DND-41 (cell line): ENCODE results near the gene FAM168A.

Source experiments
- ATAC-seq: fragments of 200-7000 bp; cut with Tn5 transposase; 3 replicates; pipeline ENCODE4 v1.9.1; 2021; ENCODE audit warnings: low read depth; ENCODE audit not compliant: insufficient read depth
- DNase-seq: peaks from one replicate; pipeline ENCODE4 v3.0.0-alpha.2; 2020
- H2AFZ ChIP-seq: 2 replicates; pipeline ENCODE4 v1.6.0; 2012; ENCODE audit warnings: low read depth, low read length
- H3K27ac ChIP-seq: 2 replicates; pipeline ENCODE4 v1.5.1; 2012; ENCODE audit warnings: low read length, inconsistent platforms
- H3K27me3 ChIP-seq: fragments of 200-600 bp; sonication (generic); 2 replicates; pipeline ENCODE4 v1.6.0; 2012; ENCODE audit warnings: low read length, mild to moderate bottlenecking, inconsistent platforms; ENCODE audit not compliant: insufficient read depth, poor library complexity
- H3K36me3 ChIP-seq: 2 replicates; pipeline ENCODE4 v1.5.1; 2012; ENCODE audit warnings: low read length, inconsistent platforms; ENCODE audit not compliant: insufficient read depth
- H3K4me1 ChIP-seq: 2 replicates; pipeline ENCODE4 v1.5.1; 2012; ENCODE audit warnings: mild to moderate bottlenecking, low read length; ENCODE audit not compliant: insufficient read depth
- H3K4me2 ChIP-seq: 2 replicates; pipeline ENCODE4 v1.6.0; 2012; ENCODE audit warnings: mild to moderate bottlenecking, moderate library complexity, low read length, inconsistent platforms; ENCODE audit not compliant: insufficient read depth
- H3K4me3 ChIP-seq, 2 experiments: fragments of 200-600 bp in 1 of 2; shearing (Covaris generic) in 1 of 2; 2 replicates each; pipeline ENCODE4 v1.5.1; 2012 to 2016; ENCODE audit warnings: inconsistent platforms in 2 of 2, low read length in 2 of 2, mild to moderate bottlenecking in 2 of 2, low read depth in 1 of 2, moderate library complexity in 1 of 2
- H3K79me2 ChIP-seq: 2 replicates; pipeline ENCODE4 v1.6.0; 2012; ENCODE audit warnings: low read length, inconsistent platforms; ENCODE audit not compliant: insufficient read depth
- H3K9ac ChIP-seq: 2 replicates; pipeline ENCODE4 v1.6.0; 2012; ENCODE audit warnings: low read depth, mild to moderate bottlenecking, inconsistent platforms, low read length, moderate library complexity
- H3K9me3 ChIP-seq: 2 replicates; pipeline ENCODE4 v1.5.1; 2012; ENCODE audit warnings: low read length, moderate library complexity, mild to moderate bottlenecking, inconsistent platforms; ENCODE audit not compliant: insufficient read depth, severe bottlenecking
- H4K20me1 ChIP-seq: 2 replicates; pipeline ENCODE4 v1.6.0; 2012; ENCODE audit warnings: low read length; ENCODE audit not compliant: insufficient read depth
- EZH2 ChIP-seq: IDR thresholded peaks from 3 replicates; pipeline ENCODE4 v1.6.1; 2012; ENCODE audit warnings: borderline replicate concordance, low read depth, mild to moderate bottlenecking, moderate library complexity, low read length, inconsistent platforms; ENCODE audit not compliant: severe bottlenecking
- TF ChIP-seq, protein P1 (sequence below): IDR thresholded peaks from 2 replicates; pipeline ENCODE4 v1.5.1; 2012; ENCODE audit warnings: borderline replicate concordance, low read length, moderate library complexity, mild to moderate bottlenecking; ENCODE audit not compliant: poor library complexity, severe bottlenecking; ENCODE audit errors: extremely low read depth

Gene FAM168A

GRCh38 chr11:73412308-73412707, 185.6 kb downstream of the FAM168A start:
- ATAC-seq (no peak), DNase-seq (no peak)
- Histone ChIP-seq H3K27me3 (no peaks in the 10 kb centered on the region), H3K4me3 (no peak overlapping the region), H3K79me2 (no peaks in the 10 kb centered on the region), H3K9me3 (no peaks in the 10 kb centered on the region), H4K20me1 (no peaks in the 10 kb centered on the region; the same call in 1 of the 2 replicates), H3K9ac (no peak overlapping the region), H3K36me3 (peaks cover 45% of the 10 kb centered on the region), H3K4me1 (no peaks in the 10 kb centered on the region), H3K4me2 (no peak overlapping the region), H2AFZ (no peak overlapping the region), H3K27ac (no peak overlapping the region)
- no peak for TF ChIP-seq EZH2
- TF ChIP-seq, protein P1, sequence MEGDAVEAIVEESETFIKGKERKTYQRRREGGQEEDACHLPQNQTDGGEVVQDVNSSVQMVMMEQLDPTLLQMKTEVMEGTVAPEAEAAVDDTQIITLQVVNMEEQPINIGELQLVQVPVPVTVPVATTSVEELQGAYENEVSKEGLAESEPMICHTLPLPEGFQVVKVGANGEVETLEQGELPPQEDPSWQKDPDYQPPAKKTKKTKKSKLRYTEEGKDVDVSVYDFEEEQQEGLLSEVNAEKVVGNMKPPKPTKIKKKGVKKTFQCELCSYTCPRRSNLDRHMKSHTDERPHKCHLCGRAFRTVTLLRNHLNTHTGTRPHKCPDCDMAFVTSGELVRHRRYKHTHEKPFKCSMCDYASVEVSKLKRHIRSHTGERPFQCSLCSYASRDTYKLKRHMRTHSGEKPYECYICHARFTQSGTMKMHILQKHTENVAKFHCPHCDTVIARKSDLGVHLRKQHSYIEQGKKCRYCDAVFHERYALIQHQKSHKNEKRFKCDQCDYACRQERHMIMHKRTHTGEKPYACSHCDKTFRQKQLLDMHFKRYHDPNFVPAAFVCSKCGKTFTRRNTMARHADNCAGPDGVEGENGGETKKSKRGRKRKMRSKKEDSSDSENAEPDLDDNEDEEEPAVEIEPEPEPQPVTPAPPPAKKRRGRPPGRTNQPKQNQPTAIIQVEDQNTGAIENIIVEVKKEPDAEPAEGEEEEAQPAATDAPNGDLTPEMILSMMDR = no peak

DNA sequence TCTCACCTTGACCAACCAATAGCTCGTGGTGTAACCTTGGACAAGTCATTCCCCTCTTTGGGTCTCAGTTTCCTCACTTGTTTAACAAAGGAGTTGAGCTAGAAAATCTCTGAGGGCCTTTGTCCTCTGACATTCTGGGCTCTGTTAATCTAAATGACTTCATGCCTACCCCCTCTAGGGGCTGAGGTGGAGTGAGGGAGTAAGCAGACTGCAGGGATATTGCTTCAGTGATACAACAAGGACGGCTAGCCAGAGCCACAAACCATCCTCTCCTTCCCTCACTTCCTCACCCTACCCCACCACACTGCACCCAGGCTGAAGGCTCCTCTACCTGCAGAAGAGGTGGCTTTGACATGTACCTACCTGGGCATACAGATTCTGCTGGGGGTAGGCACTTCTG, 186.9 kb downstream of the FAM168A start:
- DNase-seq (no peak), ATAC-seq (no peak)
- Histone ChIP-seq H3K36me3 (peaks cover 50% of the 10 kb centered on the region), H3K79me2 (no peaks in the 10 kb centered on the region), H2AFZ (no peak overlapping the region), H3K9ac (no peak overlapping the region), H3K9me3 (no peaks in the 10 kb centered on the region), H3K27me3 (no peaks in the 10 kb centered on the region), H3K4me1 (no peaks in the 10 kb centered on the region), H3K4me3 (no peak overlapping the region), H3K4me2 (no peak overlapping the region), H4K20me1 (no peaks in the 10 kb centered on the region; the same call in 1 of the 2 replicates), H3K27ac (no peak overlapping the region)
- TF ChIP-seq EZH2 = no peak
- TF ChIP-seq, protein P1 = no peak

DNA sequence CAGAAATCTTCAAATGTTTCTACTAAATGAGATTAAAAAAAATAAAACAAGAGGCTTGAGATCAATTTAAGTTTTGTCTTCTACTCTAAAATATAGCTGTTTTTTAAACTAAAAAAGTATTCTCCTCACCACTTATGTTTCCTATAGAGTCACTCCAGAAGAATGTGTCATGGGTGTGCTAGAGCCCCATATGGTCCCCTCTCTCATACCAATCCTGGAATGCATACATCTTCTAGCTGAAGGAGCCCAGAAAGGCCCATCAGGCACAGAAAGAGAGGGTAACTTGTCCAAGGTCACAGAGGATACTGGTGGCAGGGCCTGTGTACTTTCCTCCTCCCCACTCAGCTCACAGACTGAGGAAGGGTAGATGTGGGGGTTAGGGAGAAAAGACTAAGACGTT, 187.3 kb downstream of the FAM168A start:
- Histone ChIP-seq H2AFZ (no peak overlapping the region), H3K4me3 (no peak overlapping the region), H3K9me3 (no peaks in the 10 kb centered on the region), H3K36me3 (peaks cover 53% of the 10 kb centered on the region), H3K27ac (no peak overlapping the region), H3K27me3 (no peaks in the 10 kb centered on the region), H3K4me1 (no peaks in the 10 kb centered on the region), H3K4me2 (no peak overlapping the region), H3K9ac (no peak overlapping the region), H4K20me1 (no peaks in the 10 kb centered on the region; the same call in 1 of the 2 replicates), H3K79me2 (no peaks in the 10 kb centered on the region)
- TF ChIP-seq, protein P1 = no peak
- no peak for TF ChIP-seq EZH2
- ATAC-seq (no peak), DNase-seq (no peak)

DNA sequence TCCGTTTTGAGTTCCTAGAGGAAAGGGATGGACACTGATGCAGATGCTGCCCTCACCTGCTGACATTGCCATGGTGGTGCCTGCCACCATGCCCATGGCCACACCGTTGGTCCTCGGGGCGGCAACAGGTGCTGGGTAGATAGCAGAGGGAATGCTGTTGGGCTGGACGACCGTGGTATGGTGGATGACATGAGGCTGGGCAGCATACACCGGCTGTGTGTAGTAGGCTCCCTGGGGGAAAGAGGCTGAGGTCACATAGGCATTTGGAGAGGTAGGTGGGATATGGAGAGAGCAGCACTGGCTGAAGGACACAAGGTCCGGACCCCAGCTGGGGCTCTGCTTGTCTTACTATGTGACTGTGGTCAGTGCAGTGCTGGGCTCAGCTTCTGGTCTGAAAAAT, 188.5 kb downstream of the FAM168A start:
- Histone ChIP-seq H3K4me2 (no peak overlapping the region), H3K27me3 (no peaks in the 10 kb centered on the region), H2AFZ (no peak overlapping the region), H3K4me3 (no peak overlapping the region), H3K27ac (no peak overlapping the region), H3K36me3 (peaks cover 61% of the 10 kb centered on the region), H3K9ac (no peak overlapping the region), H4K20me1 (no peaks in the 10 kb centered on the region; the same call in 1 of the 2 replicates), H3K79me2 (no peaks in the 10 kb centered on the region), H3K9me3 (no peaks in the 10 kb centered on the region), H3K4me1 (no peaks in the 10 kb centered on the region)
- TF ChIP-seq, protein P1 = no peak
- no peak for TF ChIP-seq EZH2
- DNase-seq (no peak), ATAC-seq (no peak)
